Left forelimb (tissue), 1 donor: Measurements from ENCODE around the gene HSBP1L1.
"Not testable (repeated sequence)": the region's sequence is repeated elsewhere in the genome, so short reads cannot be mapped to it uniquely, and the experiment has no call there.

Experiments
- DNase-seq: peaks from one replicate; pipeline ENCODE4 v3.0.0-alpha.2; 2018; ENCODE audit warnings: low spot score

Gene HSBP1L1

DNA sequence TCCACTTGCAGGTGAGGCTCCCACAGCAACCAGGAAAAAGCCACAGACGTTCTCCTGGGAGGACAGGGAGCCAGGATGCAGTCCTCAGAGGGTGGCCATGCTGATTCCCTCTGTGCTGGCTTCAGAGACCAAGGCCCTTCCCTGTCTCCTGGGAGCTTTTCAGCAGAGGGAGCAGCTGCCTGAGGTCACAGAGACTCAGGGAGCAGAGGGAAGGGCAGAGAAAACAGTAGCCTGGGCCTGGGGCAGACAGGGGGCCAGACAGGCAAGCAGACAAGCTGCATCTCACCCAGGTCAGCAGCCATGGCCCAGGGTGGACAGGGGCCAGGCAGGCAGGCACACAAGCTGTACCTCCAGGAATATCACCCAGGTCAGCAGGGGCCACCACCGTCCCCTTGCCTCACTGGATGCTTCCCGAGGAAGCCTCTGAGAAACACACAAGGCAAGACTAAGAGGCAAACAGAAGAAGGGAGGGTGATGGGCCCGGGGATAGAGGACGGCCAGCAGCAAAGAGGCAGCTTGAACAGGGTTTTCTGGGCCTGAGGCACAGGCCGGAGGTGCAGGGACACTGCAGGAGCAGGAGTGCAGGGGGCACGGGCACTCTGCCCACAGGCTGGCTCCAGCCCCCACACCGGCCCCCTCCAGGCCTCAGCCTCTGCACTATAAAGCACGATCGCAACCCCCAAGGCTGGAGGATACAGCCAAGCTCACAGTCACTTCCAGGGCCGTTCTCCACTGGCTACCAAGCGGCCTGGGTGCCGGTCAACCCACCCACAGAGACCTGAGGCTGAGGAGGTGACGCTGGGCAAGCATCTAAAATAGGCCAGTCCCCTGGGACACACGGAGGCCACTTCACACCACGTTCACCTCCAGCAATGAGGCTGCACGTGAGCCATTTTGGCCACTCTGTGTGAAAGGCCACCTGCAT is 19.1 kb upstream of the HSBP1L1 start:
- DNase-seq = peak; percentile 17

DNA sequence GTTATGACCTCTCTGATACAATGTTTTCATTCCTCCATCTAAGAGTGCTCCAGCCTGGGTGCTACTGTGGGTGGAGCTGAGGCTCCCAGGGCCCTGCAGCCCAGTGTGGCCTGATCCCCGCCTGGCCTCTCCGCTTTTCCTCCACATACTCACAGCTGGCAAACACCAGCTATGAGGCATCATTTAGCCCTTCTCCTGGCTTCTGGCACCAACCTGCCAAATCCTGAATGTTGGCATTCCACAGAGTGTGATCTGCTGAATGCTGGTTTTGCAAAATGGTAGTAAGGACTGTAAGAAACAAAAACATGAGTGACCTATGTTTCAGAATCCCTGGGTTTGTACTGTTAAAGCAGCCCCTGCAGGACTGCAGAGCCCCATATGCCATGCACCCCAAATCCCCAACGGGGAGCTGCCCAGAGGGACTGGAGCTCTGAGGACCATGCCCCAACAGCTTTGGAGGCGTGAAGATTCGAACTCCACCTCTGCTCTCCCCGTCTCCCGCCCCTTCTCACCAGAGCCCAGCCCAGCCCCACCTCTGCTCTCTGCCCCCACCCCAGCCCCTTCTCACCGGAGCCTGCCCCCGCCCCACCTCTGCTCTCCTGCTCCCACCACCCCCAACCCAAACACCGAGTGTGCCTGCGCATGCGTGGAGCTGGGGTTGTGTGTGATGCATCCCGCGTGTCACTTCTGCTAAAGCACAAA is 17.2 kb upstream of the HSBP1L1 start:
- DNase-seq = peak; percentile 38

DNA sequence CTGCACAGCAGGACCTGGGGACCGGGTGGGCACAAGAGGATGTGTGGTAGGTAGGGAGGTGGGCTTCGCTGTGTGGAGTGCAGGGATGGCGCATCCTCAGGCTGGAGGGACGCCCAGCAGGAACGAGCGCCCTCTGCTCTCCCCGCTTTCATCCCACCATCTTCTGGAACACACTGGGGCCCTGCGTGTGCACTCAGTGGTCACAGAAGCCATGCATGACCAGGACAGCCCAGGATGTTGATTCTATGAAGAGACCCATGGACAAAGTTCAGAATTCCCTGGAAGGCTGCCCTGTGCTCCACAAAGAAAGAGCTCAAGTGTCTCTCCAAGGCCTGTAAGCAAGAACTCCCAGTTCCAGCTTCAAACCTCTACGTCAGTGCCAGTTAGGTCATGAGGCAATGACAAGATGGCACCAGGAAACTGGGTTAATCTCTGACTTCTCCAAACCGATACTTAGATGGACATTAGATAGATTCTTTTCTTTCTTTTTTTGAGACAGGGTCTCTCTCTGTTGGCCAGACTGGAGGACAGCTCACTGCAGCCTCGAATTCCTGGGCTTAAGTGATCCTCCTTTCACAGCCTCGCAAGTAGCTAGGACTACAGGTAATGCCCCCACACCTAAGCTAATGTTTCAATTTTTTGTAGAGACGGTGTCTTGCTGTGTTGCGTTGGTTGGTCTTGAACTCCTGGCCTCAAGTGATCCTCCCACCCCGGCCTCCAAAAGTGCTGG is 16.4 kb upstream of the HSBP1L1 start:
- DNase-seq = peak; percentile 23

DNA sequence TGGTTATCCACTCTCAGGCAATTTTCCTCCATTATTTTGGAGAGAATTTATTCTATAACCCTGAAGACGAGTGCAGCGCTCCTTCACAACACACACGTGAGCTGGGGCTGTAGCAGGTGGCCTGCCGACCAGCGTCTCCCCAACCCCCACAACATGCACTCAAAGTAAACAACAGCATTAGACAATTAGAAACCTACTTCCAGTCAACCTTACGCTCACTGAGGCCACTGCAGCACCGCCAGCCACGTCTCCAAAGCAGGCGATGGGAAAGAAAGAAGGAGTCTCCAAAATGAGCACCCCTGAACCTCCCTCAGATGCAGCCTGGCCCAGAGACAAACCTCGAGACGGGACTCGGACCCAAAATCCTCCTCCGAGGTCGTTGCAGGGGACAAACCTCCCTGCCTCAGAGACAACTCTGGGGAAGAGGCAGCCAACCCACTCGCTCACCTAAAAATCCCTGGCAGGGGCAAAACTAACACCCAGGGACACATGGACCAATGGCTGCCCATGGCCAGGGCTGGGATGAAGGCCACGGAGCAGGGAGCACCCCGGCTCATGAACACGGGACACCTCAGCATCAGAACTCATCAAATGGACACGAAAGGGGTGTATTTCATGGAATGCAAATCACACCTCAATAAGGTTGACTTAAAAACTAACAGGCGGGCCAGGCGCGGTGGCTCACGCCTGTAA is 15.6 kb upstream of the HSBP1L1 start:
- DNase-seq = peak; percentile 34

DNA sequence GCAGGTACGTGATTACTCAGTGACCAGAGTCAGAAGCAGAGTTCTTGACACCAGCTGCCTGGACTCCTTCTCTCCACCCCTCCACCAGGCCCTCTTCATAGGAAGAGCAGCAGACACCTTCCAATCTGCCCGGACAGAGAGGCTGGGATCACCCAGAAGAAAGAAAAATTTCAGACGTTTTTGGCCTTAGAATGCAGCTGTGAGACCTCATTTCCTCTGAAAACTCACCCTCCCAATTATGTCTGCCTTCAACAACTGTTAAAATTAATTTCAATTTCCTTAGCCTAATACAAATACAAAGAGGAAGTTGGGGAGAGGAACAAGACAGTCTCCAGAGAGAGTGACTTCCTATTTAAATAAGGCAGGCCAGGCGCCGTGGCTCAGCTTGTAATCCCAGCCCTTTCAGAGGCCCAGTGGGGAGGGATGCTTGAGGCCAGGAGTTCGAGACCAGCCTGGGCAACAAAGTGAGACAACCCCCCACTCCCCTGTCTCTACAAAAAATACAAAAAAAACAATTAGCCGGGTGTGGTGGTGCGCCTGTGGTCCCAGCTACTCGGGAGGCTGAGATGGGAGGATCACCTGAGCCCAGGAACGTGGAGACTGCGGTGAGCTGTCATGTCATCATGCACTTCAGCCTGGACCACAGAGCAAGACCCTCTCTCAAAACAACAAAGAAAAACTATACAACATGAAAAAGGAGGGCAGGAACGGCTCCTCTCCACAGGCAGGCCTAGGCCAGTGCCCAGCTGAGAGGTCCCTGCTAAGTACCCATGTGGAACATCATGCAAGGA is 14.6 kb upstream of the HSBP1L1 start:
- DNase-seq = peak; percentile 61

DNA sequence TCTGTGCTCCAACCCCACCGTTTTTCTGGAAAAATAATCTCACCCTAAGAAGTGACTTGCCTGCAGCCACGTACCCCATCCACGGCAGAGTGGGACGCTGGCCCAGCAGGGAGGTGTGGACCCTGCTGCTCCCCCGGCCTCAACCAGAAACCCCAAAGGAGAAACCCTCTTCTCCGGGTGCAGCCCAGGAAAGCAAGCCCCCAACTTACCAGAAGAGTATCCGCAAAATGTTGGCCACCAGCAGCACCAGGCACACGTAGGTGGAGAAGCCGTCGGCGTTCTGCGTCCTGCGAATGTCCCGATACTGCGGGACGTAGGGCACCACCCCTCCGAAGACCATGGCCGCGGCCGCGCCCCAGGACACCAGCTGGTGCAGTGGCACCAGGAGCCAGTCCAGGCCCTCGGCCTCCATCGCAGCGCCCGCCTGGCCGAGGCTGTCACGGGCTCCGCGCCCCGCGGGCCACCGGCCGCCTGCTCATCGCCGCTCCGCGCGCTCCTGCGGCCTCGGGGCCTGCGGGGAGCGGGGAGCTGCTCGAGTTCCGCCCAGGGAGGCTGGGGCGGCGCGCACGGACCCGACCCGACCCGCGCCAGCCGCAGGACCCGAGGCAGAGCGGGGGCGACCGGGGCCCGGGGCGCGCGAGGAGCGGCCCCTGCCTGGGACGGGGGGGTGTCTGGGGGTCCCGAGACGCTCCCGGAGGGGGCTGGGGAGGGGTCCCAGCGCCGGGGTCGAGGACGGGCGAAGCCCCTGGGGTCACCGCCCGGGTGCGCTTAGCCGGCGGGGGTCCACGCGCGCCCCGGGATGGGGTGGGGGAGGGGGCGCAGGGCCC is 13.7 kb upstream of the HSBP1L1 start:
- DNase-seq = no peak

DNA sequence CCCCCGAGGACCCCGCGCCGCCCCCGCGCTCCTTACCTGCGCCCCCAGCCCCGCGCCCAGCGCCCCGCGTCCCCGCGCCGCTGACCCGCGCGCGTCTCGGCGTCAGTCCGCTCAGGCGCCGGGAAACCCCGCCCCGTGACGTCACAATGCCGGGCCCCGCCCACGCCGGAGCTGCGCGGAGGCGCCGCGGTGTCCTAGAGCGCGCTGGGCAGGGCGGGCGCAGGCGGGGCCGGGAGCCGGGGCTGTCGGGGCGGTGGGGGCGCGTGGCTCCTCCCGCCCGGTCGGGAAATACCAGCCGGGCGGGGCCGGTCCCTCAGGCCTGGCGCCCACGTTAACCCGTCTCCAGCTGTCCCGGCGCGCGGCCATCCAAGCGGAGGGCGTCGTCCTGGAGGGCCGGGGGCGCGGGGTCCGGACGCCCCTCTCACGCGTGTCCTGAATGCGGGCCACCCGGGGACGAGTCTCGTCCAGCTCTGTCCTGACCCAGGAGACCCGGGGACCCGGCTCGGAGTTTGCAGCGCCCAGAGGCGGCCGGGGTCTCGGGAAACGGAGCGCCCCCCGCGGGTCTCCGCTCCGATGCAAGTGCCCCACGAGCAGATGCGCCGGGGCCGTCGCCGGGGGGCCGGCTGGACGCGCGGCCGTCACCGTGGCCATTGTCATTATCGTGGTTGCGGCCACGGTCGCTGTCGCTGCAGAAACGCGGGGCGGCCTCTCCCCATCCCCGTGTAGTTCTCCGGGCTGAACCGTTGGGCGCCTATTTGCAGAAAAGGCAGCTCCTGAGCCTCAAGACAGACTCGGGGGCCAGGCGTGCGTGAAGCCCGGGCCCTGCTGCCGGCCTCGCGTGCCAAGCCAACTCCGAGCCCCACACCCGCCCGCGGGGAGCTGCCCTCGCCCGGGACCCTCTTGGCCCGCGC is 12.6 kb upstream of the HSBP1L1 start, which contains the start of gene SLC66A2:
SLC66A2 (minus strand) TSS at position 109 of the 911 bp plus-strand sequence. CDS start 727 bp downstream, outside the sequence.
- peak; percentile 98 for DNase-seq

DNA sequence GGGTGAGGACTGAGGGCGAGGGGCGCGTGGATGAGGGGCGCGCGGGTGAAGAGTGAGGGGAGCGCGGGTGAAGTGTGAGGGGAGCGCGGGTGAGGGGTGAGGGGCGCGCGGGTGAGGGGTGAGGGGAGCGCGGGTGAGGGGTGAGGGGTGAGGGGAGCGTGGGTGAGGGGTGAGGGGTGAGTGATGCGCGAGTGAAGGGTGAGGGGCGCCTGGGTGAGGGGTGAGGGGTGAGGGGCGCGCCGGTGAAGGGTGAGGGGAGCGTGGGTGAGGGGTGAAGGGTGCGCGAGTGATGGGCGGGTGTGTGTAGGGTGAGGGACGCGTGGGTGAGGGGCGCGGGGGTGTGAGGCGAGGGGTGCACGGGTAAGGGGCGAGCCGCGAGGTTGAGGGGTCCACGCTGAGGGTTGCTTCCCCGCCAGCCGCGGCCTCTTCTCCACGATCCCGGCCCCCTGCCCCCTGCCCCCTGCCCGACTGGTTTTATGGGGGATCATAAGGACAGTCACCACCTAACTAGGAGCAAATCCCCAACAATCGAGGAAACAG is 11.9 kb upstream of the HSBP1L1 start:
- no peak for DNase-seq

DNA sequence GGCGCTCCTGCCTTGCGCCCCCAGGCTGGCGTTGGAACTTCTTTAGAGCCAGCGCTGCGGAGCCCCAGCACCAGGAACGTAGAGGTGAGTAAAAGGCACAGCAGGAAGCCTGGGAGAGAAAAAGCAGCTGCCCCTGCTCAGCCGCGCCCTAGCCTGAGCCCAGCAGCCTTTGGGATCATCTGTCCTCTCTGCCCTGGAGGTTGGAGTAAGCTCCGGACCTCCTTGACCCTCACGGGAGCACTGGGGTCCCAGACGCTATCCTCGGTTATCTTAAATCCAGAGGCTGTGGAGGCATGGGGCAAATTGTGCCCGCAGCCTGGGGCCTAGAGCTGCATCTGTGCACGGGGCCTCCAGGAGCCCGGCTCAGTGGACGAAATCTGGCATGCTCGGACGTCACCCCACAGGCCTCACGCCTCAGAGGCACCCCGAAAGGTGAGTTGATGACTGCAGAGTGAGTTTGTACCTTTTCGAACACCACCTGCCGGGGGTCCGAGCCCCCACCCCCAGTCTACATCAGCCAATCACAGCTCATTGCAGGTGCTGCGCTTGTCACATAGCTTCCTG is 11.4 kb upstream of the HSBP1L1 start:
- DNase-seq = peak; percentile 61

DNA sequence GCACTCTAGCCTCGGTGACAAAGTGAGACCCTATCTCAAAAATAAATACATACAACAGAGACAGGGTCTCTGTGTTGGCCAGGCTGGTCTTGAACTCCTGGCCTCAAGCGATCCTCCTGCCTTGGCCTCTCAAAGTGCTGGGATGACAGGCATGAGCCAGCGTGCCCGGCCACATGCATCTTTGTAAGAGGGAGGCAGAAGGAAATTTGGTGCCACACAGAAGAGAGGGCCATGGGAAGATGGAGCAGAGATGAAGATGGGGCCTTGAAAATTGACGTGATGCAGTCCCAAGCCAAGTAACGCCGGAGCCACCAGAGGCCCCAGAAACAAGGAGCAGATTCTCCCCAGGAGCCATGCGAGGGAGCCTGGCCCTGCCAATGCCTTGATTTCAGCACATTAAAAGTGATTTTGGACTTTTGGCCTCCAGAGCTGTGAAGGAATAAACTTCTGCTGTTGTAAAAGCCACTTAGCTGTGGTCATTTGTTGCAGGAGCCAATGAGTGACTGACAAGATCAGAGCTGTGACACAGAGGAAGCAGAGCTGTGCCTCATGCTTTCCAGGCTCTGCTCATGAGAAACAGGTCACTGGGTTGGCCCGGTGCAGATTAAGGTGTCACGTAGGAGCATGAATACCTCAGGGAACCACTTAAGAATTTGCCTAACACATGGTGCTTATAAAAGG is 10.3 kb upstream of the HSBP1L1 start:
- peak; percentile 56 for DNase-seq

DNA sequence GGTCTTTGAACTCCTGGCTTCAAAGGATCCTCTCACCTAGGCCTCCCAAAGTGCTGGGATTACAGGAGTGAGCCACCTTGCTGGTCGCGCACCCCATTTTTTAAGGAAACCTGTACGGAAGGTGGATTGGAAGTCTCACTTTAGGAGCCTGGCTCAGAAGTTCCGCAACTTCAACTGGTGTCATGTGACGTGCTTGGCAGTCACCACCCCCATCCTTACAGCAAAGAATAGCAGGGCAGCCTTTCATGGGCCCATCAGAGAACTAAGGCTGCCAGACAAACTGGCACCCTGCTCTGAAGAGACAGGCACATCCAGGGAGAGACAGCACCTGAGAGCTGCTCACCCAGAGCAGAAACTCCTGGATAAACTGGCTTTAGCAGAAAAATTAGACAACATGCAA is 9.7 kb upstream of the HSBP1L1 start:
- DNase-seq = peak; percentile 33

DNA sequence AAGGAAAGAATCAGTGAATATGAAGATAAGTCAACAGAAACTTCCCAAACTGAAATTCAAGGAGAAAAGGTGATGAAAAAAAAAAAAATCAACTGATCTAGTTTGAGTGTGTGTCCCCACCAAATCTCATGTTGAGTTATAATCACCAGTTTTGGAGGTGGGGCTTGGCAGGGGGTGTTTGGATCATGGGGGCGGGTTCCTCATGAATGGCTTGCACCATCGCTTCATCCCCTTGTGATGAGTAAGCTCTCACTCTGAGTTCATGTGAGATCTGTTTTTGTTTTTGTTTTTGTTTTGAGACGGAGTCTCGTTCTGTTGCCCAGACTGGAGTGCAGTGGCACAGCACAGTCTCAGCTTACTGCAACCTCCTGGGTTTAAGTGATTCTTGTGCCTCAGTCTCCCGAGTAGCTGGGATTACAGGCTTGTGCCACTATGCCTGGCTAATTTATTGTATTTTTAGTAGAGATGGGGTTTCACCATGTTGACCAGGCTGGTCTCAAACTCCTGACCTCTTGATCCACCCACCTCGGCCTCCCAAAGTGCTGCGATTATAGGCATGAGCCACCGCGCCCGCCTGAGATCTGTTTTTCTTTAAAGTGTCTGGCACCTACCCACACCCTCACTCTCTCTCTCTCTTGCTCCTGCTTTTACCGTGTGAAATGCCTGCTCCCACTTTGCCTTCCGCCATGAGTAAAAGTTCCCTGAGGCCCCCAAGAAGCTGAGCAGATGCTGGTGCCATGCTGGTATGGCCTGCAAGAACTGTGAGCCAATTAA is 9.0 kb upstream of the HSBP1L1 start:
- no peak for DNase-seq

DNA sequence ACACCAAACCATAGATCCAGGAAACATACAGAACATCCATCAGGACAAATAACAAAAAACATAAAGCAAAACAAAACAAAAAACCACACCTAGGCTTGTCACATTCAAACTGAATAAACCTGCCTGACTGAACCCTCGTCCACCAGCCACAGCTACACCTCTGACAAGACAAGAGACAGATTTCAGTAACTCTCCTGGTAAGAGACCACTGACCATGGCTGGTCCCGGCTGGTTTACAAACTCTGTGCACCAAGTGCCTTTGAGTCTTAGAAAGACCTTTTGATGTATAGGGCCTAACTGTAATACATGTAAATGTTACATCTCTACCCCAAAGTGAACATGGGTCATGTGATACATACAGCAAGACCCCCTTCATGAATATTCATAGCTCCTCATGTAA is 8.2 kb upstream of the HSBP1L1 start:
- no peak for DNase-seq

DNA sequence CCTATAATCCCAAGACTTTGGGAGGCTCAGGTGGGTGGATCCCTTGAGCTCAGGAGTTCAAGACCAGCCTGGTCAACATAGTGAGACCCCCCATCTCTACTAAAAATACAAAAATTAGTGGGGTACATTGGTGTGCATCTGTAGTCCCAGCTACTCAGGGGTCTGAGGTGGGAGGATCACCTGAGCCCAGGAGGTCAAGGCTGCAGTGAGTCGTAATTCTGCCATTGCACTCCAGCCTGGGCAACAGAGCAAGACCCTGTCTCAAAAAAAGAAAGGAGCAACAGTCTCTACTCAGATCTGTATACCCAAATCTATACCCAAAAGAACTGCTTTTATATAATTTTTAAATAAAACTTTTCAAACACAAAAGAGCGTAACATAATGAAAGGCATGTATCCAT is 5.5 kb upstream of the HSBP1L1 start:
- DNase-seq = no peak

DNA sequence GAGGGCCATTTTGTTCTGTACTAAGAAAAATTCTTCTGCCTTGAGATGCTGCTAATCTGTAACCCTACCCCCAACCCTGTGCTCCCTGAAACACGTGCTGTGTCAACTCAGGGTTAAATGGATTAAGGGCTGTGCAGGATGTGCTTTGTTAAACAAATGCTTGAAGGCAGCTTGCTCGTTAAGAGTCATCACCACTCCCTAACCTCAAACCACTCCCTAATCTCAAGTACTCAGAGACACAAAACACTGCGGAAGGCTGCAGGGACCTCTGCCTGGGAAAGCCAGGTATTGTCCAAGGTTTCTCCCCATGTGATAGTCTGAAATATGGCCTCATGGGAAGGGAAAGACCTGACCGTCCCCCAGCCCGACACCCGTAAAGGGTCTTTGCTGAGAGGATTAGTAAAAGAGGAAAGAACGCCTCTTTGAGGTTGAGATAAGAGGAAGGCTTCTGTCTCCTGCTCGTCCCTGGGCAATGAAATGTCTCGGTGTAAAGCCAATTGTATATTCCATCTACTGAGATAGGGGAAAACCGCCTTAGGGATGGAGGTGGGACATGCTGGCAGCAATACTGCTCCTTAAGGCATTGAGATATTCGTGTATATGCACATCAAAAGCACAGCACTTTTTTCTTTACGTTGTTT is 4.2 kb upstream of the HSBP1L1 start:
- not testable (repeated sequence) for DNase-seq

DNA sequence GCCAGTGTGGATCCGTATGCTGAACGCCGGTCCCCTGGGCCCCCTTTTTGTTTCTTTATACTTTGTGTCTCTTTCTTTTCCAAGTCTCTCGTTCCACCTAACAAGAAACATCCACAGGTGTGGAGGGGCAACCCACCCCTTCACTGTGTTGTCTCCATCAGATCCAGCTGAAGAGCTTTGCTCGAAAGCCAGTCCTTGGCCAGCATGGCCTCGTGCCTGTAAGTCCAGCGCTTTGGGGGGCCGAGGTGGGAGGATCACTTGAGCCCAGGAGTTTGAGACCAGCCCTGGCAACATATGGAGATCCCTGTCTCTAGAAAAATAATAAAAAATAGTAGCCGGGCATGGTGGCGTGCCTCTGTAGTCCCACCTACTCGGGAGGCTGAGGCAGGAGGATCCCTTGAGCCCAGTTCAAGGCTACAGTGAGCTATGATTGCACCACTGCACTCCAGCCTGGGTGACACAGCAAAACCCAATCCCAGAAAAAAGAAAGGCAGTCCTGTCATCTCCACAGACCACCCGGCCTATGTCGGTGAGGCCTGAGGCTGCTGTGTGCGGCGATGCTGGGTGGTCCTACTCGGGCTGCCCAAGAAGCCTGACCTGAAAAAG is 3.4 kb upstream of the HSBP1L1 start:
- DNase-seq = no peak
